Activated naive CD4-positive, alpha-beta T cell treated with anti-CD3 and anti-CD28 coated beads, Interleukin-2, amount 50 U/mL, for 16 hours (primary cell): Measurements from ENCODE around the gene TBX3.
"Not testable (repeated sequence)": the region's sequence is repeated elsewhere in the genome, so short reads cannot be mapped to it uniquely, and the experiment has no call there.

Experiments
- DNase-seq: peaks from one replicate; pipeline ENCODE4 v3.0.0-alpha.2; 2020

The TBX3 gene

GRCh38 chr12:114684098-114684869 lies at the start of gene TBX3:
TBX3 (minus strand) TSS chr12:114684175; CDS start chr12:114683200, 975 bp downstream.
- DNase-seq, result peak; percentile 56

- no peak for DNase-seq
Measured at GRCh38 chr12:114732426-114733030, 48.6 kb upstream of the TBX3 start.

DNA sequence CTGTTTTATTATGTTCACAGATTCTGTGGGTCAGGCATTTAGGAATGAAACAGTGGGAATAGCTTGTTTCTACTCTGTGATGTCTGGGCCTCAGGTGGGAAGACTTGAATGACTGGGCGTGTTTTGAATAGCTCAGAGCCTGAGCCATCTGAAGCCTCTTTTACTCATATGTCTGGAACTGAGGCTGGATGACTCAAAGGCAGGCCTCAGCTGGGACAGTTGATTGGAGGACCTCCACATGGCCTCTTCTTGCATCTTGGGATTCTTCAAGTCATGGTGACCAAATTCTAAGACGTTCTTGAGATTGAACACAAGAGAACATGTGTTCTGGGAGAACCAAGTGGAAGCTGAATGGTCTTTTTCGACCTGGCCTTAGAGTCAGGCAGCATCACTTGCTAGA lies 45.8 kb upstream of the TBX3 start:
- no peak for DNase-seq

- DNase-seq, result no peak
Measured at GRCh38 chr12:114726092-114726710, 42.2 kb upstream of the TBX3 start.

DNA sequence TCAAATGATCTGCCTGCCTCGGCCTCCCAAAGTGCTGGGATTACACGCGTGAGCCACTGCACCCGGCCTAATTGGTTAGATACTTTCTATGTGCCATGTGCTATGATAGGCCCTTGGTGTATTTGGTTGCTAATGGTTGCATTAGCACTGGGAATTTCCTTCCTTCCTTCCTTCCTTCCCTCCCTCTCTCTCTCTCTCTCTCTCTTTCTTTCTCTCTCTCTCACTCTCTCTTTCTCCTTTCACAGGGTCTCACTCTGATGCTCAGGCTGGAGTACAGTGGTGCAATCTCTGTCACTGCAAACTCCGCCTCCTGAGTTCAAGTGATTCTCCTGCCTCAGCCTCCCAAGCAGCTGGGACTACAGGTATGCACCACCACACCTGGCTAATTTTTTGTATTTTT lies 38.2 kb upstream of the TBX3 start:
- DNase-seq, result not testable (repeated sequence)

- no peak for DNase-seq
Measured at GRCh38 chr12:114721266-114721665, 37.3 kb upstream of the TBX3 start.

DNA sequence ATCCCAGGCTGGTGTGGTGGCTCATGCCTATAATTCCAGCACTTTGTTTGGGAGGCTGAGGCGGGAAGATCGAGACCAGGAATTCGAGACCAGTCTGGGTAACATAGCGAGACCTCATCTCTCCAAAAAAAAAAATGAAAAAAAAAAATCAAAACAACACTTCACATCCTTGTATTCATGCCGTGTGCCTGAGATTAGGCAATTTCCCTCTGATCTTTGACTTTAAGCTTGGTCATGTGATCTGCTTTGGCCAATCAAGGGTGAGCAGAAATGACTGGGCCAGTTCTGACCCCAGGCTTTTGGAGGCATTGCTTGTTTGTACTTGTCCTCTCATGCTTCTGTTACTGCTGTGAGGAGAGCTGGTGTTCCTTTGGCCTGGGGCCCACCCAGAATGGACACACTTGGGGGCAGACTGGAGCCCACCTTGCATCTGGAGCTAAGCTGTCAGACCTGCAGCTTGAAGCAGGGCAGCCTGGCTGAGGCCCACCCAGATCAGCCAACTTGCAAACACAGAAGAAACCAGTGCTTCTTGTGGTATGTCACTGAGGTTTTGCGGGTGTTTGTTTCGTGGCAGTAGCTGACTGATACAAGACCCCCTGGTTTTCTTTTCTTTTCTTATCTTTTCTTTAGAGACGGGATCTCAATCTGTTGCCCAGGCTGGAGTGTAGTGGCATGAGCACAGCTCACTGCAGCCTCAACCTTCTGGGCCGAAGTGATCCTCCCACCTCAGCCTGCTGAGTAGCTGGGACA lies 29.7 kb upstream of the TBX3 start:
- no peak for DNase-seq

GRCh38 chr12:114711689-114712152 lies 27.7 kb upstream of the TBX3 start:
- DNase-seq, result no peak

DNA sequence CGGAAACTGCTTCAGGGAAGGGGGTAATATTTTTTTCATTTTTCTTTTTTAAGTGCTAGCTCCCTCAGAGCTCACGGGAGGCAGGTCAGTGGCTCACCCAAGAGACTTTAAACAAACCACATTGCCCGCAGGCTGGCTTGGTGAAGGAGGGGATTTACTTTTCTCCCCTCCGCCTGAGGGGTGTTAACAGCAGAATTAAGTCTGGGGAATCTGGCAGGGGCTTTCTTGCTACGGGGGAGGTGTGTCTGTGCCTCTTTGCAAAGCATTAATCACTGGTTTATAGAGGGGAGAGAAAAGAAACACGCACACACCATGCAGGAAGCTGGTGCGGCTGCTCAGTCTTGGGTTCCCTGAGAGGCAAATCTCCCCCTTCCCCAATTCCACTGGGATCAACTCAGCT lies 26.2 kb upstream of the TBX3 start:
- DNase-seq, result no peak

- DNase-seq, result no peak
Measured at GRCh38 chr12:114709112-114709511, 25.1 kb upstream of the TBX3 start.

GRCh38 chr12:114708598-114708997 lies 24.6 kb upstream of the TBX3 start:
- not testable (repeated sequence) for DNase-seq

DNA sequence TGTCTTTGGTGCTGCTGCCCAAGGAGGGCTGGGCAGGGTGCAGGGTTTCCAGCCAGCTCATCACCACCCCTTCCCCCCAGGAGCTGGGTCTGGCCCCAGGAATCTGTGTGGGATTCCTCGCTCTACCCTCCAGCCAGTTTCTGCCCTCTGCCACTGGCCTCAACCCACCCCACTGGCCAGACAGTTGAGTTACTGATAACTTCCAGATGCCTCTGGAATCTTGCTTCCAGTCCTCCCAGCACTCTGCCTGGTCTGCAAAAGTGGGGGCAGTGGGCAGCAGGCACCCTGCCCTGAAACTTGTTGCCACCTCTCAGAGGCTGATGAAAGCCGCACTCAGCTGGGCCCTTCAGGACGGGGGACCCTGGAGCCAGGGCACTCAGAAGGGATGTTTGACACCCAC lies 20.1 kb upstream of the TBX3 start:
- DNase-seq, result no peak

GRCh38 chr12:114703060-114703493 lies 19.1 kb upstream of the TBX3 start:
- DNase-seq, result no peak

DNA sequence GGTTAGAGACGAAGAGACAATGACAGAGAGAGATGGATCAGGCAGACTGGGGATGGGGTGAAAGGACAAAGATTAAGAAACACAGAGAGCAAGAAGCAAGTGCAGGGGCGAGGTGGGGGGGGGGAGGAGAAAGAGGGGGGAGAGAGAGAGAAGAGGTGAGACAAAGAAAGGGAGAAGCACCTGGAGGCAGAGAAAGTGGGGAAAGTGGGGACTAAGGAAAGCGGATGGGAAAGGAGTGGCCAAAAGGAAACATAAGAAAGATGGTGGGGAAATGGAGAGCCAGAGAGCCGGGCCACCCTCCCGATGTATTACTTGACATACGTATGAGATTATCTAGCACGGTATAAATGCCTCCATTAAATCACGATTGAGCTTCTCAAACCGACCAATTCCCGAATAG lies 18.5 kb upstream of the TBX3 start:
- DNase-seq, result no peak

DNA sequence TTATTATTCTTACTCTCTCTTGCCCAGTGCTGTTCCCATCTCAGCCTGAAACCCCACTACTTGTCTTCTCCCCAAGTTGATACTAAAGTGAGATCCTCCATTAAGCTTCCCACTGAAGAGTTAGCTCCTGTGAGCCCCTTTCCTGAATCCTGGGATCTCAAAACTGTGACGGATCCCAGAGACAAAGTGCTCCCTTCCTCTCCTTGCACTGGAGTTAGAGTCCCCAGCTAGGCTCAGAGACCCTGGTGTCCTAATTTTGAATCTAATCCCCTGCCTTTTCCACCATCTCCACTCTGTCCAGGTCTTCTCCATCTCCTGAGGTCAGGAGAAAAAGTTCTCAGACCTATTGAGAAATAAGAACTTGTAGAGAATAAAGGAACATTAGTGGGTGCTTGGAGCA lies 17.6 kb upstream of the TBX3 start:
- DNase-seq, result no peak

- no peak for DNase-seq
Measured at GRCh38 chr12:114701104-114701414, 17.1 kb upstream of the TBX3 start.

GRCh38 chr12:114700392-114701103 lies 16.6 kb upstream of the TBX3 start:
- DNase-seq, result no peak

DNA sequence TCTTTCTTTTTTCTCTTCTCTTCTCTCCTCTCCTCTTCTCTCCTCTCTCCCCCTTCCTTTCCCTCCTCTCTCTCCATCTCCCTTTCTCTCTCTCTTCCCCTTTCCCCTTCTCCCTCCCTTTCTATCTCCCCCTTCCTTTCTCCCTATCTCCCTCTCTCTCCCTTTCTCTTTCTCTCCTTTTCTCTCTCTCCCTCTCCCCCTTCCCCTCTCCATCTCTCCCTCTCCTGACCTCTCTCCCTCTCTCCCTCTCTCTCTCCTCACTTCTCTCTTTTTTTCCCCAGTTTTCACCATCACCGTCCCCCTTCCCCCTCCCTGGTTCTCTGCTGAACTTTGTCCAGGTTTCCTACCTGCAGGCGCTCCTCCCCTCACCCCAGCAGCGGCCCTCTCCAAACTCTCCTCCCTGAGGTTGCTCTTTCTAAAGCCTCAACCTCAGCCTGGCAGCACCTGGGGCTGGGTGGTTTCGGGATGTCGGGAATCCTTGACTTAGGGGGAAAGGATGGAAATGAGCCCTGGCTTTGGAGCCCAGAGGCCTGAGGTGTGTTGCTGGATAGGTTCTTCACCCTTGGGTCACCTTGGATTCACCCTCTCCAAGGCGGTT lies 14.7 kb upstream of the TBX3 start:
- no peak for DNase-seq

DNA sequence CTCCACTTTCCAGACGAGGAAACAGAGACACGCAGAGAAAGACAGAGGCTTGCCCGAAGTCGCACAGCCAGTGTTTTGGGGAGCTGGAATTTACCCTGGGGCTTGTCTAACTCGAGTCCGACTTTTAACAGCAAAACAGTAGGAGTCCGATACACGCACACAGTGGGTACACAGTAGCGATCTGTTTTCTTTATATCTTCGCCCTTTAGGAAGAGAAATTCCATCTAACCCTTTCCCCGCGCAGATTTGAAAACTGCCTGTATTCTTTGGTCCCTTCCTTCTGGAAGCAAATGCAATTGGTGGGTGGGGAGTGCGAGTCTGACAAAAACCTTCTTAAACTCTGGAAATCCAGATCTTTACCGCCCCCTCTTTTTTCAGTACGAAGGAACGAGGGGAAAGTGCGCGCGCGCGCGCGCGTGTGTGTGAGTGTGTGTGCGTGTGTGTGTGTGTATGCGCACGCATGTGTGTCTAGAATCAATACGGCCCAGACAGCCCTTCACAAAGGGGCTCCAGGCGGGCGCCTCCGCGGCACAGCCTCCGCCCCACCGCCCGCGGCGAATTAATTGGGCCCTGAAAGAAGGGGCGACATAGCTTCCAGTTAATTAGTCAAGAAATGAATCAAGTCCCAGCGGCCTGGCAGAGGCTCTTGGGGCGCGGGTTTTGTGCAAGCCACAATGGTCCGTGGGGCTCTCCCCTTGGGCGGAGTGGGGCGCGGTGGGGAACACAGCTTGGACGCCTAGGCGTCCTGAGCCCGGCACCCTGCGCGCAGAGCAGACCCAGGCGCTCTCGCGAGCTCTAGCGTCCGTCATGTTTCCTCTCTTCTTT lies 14.0 kb upstream of the TBX3 start:
- DNase-seq, result no peak

- DNase-seq, result no peak
Measured at GRCh38 chr12:114697243-114697716, 13.3 kb upstream of the TBX3 start.
